GM21737 (cell line): ENCODE measurements around the gene TUBB6.
A peak's percentile ranks its signal among the peaks of the same experiment; 100 is the strongest.

Source experiments
- ATAC-seq: cut with Tn5 transposase; IDR thresholded peaks from one replicate; pipeline ENCODE4 v1.9.1; 2021; ENCODE audit warnings: mild to moderate bottlenecking, moderate library complexity; ENCODE audit not compliant: unreplicated experiment

TUBB6 gene

DNA sequence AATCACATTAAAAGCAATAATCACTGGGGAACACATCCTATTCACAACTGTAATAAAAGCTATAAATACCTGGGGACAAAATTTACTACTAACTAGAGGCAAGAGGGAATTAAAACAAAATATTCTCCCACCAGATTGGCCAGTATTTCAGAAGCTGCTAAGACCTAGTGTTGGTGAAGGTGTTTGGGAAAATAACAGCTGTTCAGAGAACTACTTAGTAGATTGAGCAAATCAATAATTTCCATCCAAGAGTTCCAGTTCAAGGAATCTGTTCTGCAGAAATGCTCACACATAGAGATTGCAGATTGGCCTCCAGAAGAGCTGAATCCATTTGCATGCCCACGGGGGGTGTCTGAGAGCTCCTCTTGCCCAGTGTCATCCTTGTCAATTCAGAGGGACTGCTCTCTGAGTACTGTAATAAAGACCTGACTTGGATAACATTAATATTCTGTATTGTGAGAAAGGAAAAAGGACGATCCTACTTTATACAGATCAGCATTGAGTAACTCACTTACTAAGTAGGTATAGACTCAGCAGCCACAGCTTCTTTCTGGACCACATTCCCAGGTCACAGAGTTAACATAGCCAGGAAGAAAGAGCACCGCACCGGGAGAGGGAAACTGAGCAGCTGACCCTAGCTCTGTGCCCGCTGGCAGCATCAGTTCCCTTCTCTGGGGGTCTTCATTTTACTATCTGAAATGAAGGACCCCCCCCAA lies 5.6 kb downstream of the TUBB6 start:
- no peak for ATAC-seq

DNA sequence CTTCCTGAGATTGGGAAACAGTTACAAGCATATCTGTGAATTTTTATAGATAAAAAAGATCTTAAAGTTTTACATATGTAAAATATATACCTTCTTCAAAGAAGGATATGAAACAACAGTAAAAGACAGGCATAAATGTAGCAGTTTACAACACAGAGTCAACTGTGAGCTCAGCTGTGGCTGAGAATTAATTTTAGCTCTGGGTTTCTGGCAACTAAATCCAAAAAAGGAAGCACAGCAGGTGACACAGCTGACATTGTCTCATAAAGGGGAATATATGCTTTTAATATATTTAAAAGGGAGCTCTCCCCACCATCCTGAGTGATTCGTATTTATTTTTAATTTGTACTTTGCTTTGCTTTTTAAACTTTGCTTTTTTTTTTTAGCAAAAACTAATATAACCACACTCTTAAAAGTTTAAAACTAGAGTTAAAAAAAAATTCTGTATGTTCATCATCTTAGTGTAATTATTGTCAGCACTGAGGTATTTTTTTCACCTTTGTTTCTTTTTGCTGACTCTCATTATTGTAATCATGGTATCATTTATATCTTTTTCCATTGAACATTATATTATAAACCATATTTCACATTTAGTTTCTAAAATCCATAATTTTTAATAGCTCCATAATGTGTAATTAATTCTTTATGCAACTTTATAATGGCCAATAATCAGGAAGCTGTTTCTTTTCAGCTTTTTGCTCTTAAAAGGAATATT lies 6.7 kb downstream of the TUBB6 start:
- ATAC-seq = no peak

DNA sequence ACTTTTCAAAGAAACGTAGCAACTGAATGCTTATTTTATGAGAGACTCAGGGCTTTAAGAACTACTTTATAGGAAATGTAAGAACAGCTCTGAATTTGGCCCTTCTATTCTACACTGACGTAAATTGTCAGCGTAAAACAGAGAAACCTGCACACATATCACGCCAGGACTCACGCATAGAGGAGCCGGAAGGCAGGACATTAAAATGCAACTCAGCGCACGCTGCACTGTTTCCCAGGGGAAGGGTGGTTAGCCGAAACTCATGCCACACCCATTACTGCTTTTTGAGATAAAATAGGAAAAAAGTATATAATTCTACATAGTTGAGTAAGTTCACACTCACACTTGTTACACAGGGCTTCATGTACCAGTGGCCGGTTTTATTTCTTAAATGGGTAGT lies 7.4 kb downstream of the TUBB6 start:
- no peak for ATAC-seq

DNA sequence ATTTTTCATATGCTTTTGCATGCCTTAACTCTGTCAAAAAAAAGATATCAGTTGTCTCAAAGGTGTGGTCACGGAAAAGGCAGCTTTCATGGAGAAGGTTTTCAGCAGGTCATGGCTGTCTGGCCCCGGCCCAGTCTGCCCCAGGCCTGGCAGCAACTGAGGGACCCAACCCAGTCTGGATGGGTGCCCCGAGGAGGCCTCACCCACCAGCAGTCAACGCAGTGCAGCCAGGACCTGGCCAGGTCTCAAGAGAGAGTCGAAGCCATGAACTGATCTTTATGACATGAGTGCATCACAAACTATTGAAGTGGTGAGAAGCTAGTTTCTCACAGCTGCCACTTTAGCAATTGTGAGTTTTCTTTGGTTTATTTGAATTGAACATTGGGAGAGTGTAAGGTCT lies 7.9 kb downstream of the TUBB6 start:
- no peak for ATAC-seq

DNA sequence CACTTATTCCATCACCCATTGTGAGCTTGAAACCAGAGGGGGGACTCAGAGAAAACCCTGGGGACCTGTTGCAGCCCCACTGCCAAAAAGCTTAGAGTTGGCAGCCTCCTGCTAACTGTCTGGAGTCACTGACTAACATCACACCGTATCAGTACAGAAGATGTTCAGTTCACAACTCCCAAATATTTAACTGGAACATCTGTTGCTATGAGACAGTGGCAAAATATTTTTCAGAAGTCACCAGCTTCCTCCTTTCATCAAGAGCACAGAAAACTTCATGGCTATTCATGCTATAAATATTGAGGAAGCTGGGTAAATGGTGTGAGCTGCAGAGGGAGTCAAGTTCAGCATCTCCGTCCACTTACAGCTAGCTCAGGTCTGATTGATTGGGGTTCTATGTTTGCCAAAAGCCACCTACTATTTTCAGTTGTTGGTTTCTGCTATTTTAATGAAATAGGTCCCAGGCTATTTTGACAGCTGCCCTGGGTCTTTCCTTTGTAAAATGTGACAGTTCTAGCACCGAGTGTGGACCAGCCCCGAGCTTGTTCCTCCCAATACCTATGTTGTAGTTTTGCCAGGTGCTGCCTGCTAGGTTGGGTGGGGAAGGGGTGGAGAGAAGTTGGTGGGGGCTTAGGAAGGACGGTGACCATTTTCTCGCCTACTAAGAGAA lies 9.8 kb downstream of the TUBB6 start:
- no peak for ATAC-seq

DNA sequence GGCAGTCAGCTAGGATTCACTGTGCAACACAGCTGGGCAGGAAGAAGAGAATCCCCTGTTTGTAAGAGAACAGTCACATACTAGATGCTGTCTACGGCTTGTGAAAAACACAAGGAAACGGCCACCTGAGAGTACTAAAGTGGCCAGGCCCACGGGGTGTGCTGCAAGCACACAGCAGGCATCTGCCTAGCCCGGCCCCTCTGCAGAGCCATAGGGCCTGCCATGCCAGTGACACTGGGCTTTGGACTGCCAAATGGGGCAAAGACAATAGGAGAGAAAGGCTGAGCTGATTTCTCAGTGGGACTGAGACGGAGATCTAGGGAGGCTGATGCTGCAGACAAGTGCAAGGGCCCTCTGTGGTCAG lies 10.3 kb downstream of the TUBB6 start:
- ATAC-seq = no peak

DNA sequence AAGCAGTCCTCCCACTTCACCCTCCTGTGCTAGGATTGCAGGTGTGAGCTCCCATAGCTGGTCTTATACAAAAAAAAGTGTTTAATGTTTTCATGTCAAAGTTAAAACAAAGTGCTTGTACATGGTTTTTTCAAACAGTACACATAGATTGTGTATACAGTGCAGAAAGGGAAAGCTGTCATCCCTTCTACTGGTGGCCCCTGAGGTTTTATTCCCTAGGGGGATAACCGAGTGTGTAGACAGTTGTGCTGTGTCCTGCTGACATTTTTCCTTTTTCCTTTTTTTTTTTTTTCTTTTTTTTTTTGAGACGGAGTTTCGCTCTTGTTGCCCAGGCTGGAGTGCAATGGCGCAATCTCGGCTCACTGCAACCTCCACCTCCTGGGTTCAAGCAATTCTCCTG lies 10.8 kb downstream of the TUBB6 start:
- ATAC-seq = no peak

DNA sequence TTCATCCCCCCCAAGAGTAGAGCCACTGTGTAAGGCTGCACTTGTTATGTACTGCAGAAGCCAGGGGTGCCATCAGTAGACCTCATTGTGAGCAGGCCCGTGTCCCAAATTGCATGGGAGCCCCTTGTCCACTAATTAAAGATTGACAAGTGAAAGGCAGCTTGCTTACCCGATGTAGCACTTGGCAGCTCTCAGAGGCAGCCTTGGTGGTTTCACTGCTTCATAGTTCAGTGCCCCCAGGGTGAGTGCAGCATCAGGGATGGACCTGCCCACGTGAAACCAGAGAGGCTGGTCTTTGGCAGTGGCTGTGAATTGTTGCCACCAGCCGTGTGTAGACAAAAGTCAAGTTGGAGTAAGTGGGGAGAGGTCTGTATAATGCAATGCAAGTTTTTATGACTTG lies 13.3 kb downstream of the TUBB6 start:
- ATAC-seq = peak; percentile 77

DNA sequence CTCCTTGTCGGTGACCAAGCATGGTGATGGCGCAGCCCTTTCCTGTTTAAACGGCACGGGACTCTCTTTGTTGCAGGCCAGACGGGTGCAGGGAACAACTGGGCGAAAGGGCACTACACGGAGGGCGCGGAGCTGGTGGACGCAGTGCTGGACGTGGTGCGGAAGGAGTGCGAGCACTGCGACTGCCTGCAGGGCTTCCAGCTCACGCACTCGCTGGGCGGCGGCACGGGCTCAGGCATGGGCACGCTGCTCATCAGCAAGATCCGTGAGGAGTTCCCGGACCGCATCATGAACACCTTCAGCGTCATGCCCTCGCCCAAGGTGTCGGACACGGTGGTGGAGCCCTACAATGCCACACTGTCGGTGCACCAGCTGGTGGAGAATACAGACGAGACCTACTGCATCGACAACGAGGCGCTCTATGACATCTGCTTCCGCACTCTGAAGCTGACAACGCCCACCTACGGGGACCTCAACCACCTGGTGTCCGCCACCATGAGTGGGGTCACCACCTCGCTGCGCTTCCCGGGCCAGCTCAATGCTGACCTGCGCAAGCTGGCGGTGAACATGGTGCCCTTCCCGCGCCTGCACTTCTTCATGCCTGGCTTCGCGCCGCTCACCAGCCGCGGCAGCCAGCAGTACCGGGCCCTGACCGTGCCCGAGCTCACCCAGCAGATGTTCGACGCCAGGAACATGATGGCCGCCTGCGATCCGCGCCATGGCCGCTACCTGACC lies 17.1 kb downstream of the TUBB6 start:
- no peak for ATAC-seq

DNA sequence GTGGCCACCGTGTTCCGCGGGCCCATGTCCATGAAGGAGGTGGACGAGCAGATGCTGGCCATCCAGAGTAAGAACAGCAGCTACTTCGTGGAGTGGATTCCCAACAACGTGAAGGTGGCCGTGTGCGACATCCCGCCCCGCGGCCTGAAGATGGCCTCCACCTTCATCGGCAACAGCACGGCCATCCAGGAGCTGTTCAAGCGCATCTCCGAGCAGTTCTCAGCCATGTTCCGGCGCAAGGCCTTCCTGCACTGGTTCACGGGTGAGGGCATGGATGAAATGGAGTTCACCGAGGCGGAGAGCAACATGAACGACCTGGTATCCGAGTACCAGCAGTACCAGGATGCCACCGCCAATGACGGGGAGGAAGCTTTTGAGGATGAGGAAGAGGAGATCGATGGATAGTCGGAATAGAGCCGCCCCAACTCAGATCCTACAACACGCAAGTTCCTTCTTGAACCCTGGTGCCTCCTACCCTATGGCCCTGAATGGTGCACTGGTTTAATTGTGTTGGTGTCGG lies 17.7 kb downstream of the TUBB6 start:
- ATAC-seq = no peak

DNA sequence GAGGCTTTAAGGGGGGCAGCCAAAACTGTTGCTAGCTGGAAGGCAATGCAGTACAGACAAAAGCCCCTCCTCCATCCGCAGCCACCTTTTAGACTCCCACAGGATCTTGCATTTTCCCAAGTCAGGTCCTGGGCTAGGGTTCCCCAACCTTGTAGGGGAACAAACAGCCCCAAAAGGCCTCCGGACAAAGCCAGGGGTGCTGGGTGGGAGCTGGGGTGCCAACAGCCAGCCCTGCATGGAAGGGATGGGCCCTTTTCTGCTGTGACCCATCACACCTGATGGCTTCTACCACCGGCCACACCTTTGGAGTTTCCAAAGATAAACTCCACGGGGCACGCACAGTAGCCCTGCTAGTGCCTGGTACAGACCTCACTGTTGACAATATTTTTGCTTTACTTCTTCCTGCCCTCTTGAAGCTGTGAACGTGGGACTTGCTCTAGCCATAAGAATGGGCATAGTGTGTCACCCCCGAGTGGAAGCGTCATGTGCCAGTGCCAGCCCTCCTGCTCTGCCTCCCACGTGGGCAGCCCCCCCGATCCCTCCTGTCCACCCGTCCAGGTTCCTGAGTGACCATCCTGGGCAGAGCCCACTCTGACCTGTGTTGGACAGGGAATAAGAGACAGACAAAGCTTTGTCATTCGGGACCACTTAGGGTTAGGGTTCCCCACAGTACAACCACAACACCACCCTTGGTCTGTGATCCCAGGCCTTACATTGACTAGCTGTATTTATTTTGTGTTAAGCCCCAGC lies 18.8 kb downstream of the TUBB6 start:
- no peak for ATAC-seq

DNA sequence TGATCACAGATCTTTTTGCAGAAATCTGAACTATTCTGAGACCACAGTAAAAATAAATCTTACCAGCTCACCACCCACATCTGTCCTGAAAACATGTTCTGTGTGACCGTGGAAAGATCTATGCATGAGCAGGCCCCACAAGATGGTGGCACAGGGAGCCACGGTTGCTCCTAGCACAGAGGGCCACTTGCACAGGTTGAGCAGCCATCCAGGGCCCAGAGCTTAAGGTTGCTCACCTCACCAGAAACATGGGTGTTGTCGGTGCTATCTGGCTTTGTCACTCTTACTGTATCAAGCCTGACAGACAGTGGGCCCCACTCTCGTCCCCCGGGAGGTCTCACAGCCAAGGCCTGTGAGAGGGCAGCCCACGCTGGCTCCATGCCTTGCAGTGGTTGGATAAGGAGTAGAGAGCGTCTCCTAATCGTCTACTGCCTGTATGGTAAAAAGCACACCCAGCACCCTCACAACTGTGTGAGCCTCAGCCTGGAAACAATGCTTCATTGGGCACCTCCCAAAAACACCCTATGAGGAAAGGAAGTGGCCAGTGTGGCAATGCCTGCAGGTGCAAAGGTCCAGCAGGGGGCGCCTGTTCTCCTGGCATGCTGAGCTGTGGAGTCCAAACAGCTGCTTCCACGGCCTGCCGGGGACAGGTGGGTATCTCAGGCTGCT lies 19.6 kb downstream of the TUBB6 start:
- ATAC-seq = peak; percentile 52

DNA sequence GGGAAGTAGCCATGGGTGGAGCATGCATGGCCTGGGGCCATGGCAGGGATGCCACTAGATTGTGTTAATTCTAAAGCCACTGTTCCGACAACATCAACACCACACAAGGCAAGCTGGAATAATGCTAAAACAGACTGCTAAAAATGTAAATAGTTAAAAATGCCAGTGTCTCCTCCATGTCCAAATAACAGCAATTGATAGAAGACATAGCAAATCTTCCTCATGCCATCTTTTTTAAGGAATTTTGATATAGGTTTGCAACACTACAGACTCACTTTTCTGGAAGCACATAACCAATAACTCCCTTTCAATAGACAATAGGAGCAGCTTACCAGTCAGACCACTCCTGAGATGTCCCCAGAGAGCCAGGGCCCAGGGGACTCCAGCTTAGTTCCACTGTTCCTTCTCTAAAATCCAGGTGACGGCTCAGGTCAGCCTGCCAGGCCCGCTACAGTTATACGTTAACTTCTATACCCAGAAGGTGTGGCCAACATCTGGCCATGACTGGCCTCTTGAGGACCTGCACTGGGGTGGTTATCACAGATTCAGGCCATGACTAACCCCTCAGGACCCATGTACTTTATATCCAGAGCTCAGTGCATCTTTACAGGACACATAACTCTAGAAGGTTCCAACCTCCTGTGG lies 20.3 kb downstream of the TUBB6 start:
- ATAC-seq = no peak

DNA sequence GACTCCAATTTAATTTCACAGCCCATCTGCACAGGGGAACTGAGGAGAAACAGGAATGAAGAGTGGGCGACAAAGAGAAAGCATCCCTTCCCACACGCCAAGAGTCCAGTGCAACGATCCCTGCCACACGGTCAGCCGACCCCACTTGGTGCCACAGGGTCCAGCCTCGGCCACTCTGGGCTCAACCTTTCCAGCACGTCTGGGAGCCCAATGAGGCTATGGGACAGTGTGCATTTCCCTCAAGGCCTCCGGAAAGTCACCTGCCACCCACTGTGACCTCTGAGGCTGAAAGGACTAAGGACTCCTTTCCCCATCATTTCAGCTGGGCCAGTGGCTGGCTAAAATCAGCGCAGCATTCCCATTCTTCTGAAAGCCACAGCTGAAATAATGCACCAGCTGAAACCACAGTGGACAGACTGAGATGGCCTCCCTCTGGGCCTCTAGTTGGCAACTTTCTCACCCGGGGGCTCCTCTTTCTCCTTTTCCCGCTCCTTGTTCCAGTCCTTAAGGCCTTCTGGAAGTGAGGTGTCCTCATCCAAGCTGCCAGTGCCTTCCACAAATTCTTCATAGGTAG lies 21.2 kb downstream of the TUBB6 start:
- no peak for ATAC-seq

DNA sequence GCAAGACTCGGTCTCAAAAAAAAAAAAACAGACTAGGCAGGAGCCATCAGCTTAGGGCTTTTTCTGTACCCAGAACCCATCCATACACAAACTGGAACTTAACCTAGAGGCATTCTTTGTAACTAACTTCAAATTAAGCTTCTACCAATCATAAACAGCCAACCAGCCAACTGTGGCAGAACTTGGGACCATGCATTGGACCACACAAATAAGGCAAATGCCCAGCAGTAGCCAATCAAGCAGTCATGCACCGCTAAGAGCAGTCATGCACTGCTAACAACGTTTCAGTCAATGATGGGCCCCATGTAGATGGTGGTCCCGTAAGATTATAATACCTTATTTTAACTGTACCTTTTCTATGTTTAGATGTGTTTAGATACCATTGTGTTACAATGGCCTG lies 22.7 kb downstream of the TUBB6 start:
- ATAC-seq = no peak

DNA sequence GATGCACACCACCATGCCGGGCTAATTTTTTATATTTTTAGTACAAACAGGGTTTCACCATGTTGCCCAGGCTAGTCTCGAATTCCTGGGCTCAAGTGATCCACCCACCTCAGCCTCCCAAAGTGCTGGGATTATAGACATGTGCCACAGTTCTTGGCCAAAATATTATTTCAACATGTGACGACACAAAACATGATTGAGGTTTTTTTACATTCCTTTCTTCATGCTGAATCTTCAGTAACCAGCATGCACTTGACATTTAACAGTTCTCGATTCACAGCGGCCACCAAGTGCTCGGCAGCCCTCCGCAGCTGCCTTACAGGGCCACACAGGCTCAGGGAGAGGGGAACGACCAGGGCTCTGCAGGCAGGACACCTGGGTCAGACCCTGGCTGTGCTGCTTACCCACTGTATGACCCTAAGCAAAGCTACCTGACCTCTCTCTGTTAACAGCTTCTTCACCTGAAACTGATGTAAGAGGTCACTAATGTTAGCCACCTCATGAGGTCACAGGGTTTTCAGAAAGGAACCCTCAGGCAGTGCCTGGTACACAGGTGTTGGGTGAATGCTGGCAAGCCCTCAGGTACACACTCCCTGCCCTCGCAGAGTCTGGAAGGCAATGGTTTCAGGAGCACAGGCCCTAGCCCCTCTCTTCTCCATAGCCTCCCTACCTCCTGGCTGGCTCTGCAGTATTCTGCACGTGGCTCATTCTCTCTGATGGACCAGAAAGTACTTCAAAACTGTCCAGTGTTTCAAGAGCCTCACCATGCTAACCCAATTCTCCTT lies 25.7 kb downstream of the TUBB6 start:
- ATAC-seq = no peak

DNA sequence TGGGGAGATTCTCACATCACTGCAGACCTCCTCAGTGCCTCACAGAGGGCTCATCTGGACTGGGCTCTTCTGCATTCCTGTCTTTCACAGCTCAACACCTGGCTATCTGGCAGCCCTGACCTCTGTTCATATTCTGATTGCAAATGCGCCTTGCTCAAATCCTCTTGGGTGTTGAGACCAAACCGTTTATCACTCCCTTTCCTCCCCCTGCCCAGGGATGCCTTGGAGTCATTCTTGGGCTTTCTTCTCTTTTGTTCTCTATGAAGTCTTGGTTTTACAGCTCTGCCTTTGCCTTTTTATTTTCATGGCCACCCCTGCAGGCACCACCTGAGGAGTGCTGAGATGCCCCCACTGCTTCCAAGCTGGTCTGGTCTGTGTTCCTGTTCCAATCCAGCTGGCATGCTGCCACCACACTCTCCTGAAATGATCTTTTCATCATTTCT lies 26.3 kb downstream of the TUBB6 start:
- no peak for ATAC-seq

DNA sequence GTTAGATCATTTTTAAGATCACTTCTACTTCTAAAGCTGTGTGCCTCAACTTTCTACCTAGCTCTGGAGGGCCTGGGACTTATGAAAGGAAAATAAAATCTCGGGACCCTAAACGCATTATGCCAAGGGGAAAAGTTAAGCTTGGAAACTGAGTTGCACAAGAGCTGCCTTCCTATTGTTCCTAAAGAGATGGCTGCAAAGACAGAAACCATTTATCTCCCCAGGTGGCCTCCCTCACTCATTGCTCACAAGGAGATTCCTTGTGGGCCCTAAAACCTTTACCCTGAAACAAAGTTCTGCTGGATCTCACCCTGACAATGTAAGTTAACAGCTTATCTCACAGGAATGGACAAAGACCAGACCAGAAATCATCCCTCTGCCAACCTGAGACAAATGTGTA lies 26.8 kb downstream of the TUBB6 start:
- no peak for ATAC-seq
